K562 (cell line): ENCODE data around the gene SLC22A23. TPM values are rescaled to one million over a fixed set of nuclear protein-coding genes. Genes with fewer than 3 reads are reported as not detected.

ENCODE experiments used
- EWSR1 ChIP-seq: fragments of 450-650 bp; IDR thresholded peaks from 2 replicates; pipeline ENCODE4 v1.6.1; 2018; ENCODE audit warnings: borderline replicate concordance, mild to moderate bottlenecking, low read depth, moderate library complexity; ENCODE audit not compliant: partially characterized antibody
- KLF6 ChIP-seq: fragments of 250-450 bp; sonication (Bioruptor Pico); IDR thresholded peaks from 2 replicates; pipeline ENCODE4 v1.4.0; 2020; ENCODE audit warnings: mild to moderate bottlenecking, moderate library complexity, borderline replicate concordance
- LARP7 ChIP-seq: fragments of 450-650 bp; IDR thresholded peaks from 2 replicates; pipeline ENCODE4 v1.6.1; 2016
- MAFK ChIP-seq: IDR thresholded peaks from 2 replicates; pipeline ENCODE4 v1.6.1; 2011; ENCODE audit warnings: low read length, improper control_type of control experiment
- MNT ChIP-seq, 2 experiments: fragments of 450-650 bp; conservative IDR thresholded peaks; 2 replicates each; pipeline ENCODE4 v1.6.1; 2017; ENCODE audit warnings: mild to moderate bottlenecking in 2 of 2, moderate library complexity in 2 of 2
- SLC30A9 ChIP-seq: fragments of 250-450 bp; sonication (Bioruptor Pico); IDR thresholded peaks from 2 replicates; pipeline ENCODE4 v1.8.0; 2022; ENCODE audit warnings: mild to moderate bottlenecking, moderate library complexity
- ZKSCAN8 ChIP-seq: fragments of 200-800 bp; sonication (Bioruptor generic); IDR thresholded peaks from 2 replicates; pipeline ENCODE4 v1.6.1; 2016; ENCODE audit warnings: missing genetic modification characterization, missing compliant biosample characterization
- ZNF324 ChIP-seq: fragments of 250-450 bp; sonication (Bioruptor Pico); IDR thresholded peaks from 2 replicates; pipeline ENCODE4 v1.4.0; 2020; ENCODE audit warnings: mild to moderate bottlenecking
- polyA plus RNA-seq, 8 experiments: library from polyadenylated mRNA; depleted of rRNA in 4 of 8; stranded (reverse) in 5 of 8; unstranded in 3 of 8; fragments of >200 nt; fragmentation: Nextera tagmentation in 2 of 8; fragmentation: Illumina TruSeq in 1 of 8; extraction: Ambion mirVana in 2 of 8; extraction: Trizol in 1 of 8; gene quantifications; 2 replicates each; pipeline versions ENCODE4 v1.2.1 to v1.2.3, GENCODE V29; 2011 to 2014; ENCODE audit warnings: inconsistent platforms in 1 of 8, missing spikeins in 1 of 8
- total RNA-seq, 7 experiments: library from RNA; depleted of rRNA in 6 of 7; stranded (reverse); fragments of >200 nt in 6 of 7; fragmentation: Illumina TruSeq in 2 of 7; extraction: Trizol in 2 of 7; gene quantifications; 2 replicates each; pipeline versions ENCODE4 v1.2.1 to v1.2.3, GENCODE V29; 2011 to 2021; ENCODE audit warnings: low replicate concordance in 1 of 7
- TF ChIP-seq, protein P1 (sequence below), 2 experiments: fragments of 450-650 bp in 1 of 2; sonication (generic) in 1 of 2; formaldehyde crosslinking in 1 of 2; IDR thresholded peaks; 2 replicates each; pipeline versions ENCODE4 v1.7.1 to v1.9.0; 2016 to 2022; ENCODE audit warnings: inconsistent platforms in 1 of 2, mild to moderate bottlenecking in 1 of 2, missing genetic modification reagents in 1 of 2
- TF ChIP-seq, protein P2 (sequence below): IDR thresholded peaks from 2 replicates; pipeline ENCODE4 v1.6.1; 2012; ENCODE audit warnings: low read depth, low read length, improper control_type of control experiment, borderline replicate concordance
- TF ChIP-seq, protein P3 (sequence below): fragments of 250-450 bp; sonication (Bioruptor Pico); IDR thresholded peaks from 2 replicates; pipeline ENCODE4 v1.8.0; 2022; ENCODE audit warnings: inconsistent platforms

The SLC22A23 gene
- total and polyA plus RNA-seq, 9 of the 15 experiments (the other 6 are each of a cell fraction or from before 2014, with no cell fraction given), result 0.30 to 8.7 (median 2.5) TPM

DNA sequence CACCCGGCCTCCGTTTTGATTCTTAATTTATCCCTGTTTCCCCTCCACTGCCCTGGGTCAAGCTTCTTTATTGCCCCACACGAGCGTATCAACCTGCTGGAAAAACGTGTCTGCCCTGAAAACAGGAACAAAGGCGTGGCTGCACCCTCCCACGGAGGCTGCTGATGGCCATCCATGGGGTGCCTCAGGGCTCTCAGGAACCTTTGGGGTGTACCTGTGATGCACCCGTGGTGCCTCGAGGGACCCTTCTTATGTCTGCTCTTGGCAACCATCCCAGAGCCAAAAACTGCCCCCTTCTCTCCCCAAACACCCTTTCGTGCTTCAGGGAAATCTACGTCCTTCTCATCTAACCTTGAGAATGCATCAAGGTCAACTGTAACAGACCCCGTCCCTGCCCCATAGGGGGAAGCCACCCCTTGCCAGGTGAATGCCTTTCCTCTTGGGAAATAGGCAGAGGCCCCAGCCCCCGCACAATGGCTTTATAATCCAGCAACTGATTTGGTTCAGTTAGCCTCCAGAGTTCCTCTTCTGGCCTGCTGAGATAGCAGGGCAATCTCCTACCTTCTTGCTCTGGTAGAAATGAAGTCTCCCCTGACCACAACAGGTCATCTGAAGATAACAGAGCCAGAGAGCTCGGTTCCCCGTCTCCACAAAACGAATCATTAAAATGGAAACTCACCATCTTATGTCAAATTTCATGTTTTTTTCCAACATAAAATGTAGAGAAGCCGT lies 168.7 kb downstream of the SLC22A23 start (continued):
- TF ChIP-seq, protein P1, sequence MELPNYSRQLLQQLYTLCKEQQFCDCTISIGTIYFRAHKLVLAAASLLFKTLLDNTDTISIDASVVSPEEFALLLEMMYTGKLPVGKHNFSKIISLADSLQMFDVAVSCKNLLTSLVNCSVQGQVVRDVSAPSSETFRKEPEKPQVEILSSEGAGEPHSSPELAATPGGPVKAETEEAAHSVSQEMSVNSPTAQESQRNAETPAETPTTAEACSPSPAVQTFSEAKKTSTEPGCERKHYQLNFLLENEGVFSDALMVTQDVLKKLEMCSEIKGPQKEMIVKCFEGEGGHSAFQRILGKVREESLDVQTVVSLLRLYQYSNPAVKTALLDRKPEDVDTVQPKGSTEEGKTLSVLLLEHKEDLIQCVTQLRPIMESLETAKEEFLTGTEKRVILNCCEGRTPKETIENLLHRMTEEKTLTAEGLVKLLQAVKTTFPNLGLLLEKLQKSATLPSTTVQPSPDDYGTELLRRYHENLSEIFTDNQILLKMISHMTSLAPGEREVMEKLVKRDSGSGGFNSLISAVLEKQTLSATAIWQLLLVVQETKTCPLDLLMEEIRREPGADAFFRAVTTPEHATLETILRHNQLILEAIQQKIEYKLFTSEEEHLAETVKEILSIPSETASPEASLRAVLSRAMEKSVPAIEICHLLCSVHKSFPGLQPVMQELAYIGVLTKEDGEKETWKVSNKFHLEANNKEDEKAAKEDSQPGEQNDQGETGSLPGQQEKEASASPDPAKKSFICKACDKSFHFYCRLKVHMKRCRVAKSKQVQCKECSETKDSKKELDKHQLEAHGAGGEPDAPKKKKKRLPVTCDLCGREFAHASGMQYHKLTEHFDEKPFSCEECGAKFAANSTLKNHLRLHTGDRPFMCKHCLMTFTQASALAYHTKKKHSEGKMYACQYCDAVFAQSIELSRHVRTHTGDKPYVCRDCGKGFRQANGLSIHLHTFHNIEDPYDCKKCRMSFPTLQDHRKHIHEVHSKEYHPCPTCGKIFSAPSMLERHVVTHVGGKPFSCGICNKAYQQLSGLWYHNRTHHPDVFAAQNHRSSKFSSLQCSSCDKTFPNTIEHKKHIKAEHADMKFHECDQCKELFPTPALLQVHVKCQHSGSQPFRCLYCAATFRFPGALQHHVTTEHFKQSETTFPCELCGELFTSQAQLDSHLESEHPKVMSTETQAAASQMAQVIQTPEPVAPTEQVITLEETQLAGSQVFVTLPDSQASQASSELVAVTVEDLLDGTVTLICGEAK (IDR thresholded peaks at IDR 0.05), result no peak
- TF ChIP-seq, protein P1 (CRISPR knock-in tag; IDR thresholded peaks at IDR 0.05), result no peak
- TF ChIP-seq, protein P2, sequence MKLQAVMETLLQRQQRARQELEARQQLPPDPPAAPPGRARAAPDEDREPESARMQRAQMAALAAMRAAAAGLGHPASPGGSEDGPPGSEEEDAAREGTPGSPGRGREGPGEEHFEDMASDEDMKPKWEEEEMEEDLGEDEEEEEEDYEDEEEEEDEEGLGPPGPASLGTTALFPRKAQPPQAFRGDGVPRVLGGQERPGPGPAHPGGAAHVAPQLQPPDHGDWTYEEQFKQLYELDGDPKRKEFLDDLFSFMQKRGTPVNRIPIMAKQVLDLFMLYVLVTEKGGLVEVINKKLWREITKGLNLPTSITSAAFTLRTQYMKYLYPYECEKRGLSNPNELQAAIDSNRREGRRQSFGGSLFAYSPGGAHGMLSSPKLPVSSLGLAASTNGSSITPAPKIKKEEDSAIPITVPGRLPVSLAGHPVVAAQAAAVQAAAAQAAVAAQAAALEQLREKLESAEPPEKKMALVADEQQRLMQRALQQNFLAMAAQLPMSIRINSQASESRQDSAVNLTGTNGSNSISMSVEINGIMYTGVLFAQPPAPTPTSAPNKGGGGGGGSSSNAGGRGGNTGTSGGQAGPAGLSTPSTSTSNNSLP, result peak; percentile 88; the same call in 1 of the 2 replicates
- TF ChIP-seq ZKSCAN8 (peak; percentile 81; the same call in 1 of the 2 replicates), KLF6 (no peak), EWSR1 (no peak), SLC30A9 (CRISPR knock-in tag) (no peak), MNT (conservative IDR thresholded peaks at IDR 0.05) (peak in 1 of 2 experiments; percentile 75; a peak in 2 of 4 replicates), MAFK (no peak), ZNF324 (CRISPR knock-in tag) (no peak), LARP7 (no peak)
- TF ChIP-seq, protein P3, sequence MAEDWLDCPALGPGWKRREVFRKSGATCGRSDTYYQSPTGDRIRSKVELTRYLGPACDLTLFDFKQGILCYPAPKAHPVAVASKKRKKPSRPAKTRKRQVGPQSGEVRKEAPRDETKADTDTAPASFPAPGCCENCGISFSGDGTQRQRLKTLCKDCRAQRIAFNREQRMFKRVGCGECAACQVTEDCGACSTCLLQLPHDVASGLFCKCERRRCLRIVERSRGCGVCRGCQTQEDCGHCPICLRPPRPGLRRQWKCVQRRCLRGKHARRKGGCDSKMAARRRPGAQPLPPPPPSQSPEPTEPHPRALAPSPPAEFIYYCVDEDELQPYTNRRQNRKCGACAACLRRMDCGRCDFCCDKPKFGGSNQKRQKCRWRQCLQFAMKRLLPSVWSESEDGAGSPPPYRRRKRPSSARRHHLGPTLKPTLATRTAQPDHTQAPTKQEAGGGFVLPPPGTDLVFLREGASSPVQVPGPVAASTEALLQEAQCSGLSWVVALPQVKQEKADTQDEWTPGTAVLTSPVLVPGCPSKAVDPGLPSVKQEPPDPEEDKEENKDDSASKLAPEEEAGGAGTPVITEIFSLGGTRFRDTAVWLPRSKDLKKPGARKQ, result no peak
